GM23248 (cell line): ENCODE measurements around the gene COL18A1.

ENCODE experiments used
- EZH2 ChIP-seq: fragments of 200-600 bp; sonication (generic); IDR thresholded peaks from 2 replicates; pipeline ENCODE4 v1.6.1; 2018; ENCODE audit warnings: antibody characterized with exemption, mild to moderate bottlenecking; ENCODE audit not compliant: insufficient read depth, poor library complexity, severe bottlenecking
- EZH2phosphoT487 ChIP-seq: fragments of 200-600 bp; sonication (generic); IDR thresholded peaks from 2 replicates; pipeline ENCODE4 v1.6.1; 2018; ENCODE audit warnings: antibody characterized with exemption, moderate library complexity, mild to moderate bottlenecking, low read depth; ENCODE audit not compliant: insufficient read depth

- no peak for TF ChIP-seq EZH2phosphoT487
- TF ChIP-seq EZH2 = no peak
Measured at GRCh38 chr21:45556645-45557615, 152.0 kb downstream of the COL18A1 start.
